ENCODE measurements around the gene SLC4A5. TPM values are rescaled to one million over a fixed set of nuclear protein-coding genes. Genes with fewer than 3 reads are reported as not detected.

The SLC4A5 gene
- total and polyA plus RNA-seq, 2 of the 8 experiments (the other 6 are each of a cell fraction or from before 2014, with no cell fraction given), result 0.42 to 0.52 TPM

GRCh38 chr2:74281141-74281975, 61.9 kb downstream of the SLC4A5 start (continued):
- no peak for TF ChIP-seq CHD7 (IDR thresholded peaks at IDR 0.05; ENCODE audit: insufficient replicate concordance, low read length)
- TF ChIP-seq ZNF274 (IDR thresholded peaks at IDR 0.05; ENCODE audit: borderline replicate concordance, extremely low read depth, low read length), result no peak
- no peak for TF ChIP-seq NANOG (IDR thresholded peaks at IDR 0.05; ENCODE audit: insufficient read depth, low read depth, low read length, poor library complexity, severe bottlenecking)
- no peak for TF ChIP-seq KDM5A (IDR thresholded peaks at IDR 0.05; ENCODE audit: low read length)

Measured in H1 (cell line).